ENCODE results near the gene PHF11.
A peak's percentile ranks its signal among the peaks of the same experiment; 100 is the strongest.

Gene PHF11

GRCh38 chr13:49499889-49500660, 4.3 kb downstream of the PHF11 start:
- DNase-seq: no peak

- no peak for DNase-seq
These were observed 7.2 kb downstream of the PHF11 start for GRCh38 chr13:49502954-49503353.

GRCh38 chr13:49503951-49504350, 8.2 kb downstream of the PHF11 start:
- DNase-seq: no peak

GRCh38 chr13:49512578-49512977, 16.8 kb downstream of the PHF11 start:
- DNase-seq: no peak

GRCh38 chr13:49516467-49516866, 20.7 kb downstream of the PHF11 start:
- peak in 1 of 2 experiments; percentile 34 for DNase-seq

- no peak for DNase-seq
These were observed 21.7 kb downstream of the PHF11 start for GRCh38 chr13:49517461-49517860.

GRCh38 chr13:49521224-49521623, 25.5 kb downstream of the PHF11 start:
- DNase-seq: no peak

- DNase-seq: no peak
These were observed 29.2 kb downstream of the PHF11 start for GRCh38 chr13:49524740-49525501.

- DNase-seq: no peak
These were observed 31.4 kb downstream of the PHF11 start for GRCh38 chr13:49527123-49527522.

- DNase-seq: no peak
These were observed 32.4 kb downstream of the PHF11 start for GRCh38 chr13:49528161-49528560.

- no peak for DNase-seq
These were observed 34.7 kb downstream of the PHF11 start for GRCh38 chr13:49530457-49530856.

- no peak for DNase-seq
These were observed 36.8 kb downstream of the PHF11 start for GRCh38 chr13:49532593-49532992.

GRCh38 chr13:49533011-49533410, 37.3 kb downstream of the PHF11 start:
- DNase-seq: no peak

GRCh38 chr13:49533591-49534269, 38.0 kb downstream of the PHF11 start:
- DNase-seq: no peak

GRCh38 chr13:49536144-49536873, 40.6 kb downstream of the PHF11 start:
- no peak for DNase-seq

- no peak for DNase-seq
These were observed 42.7 kb downstream of the PHF11 start for GRCh38 chr13:49538404-49538803.

- no peak for DNase-seq
These were observed 43.6 kb downstream of the PHF11 start for GRCh38 chr13:49539313-49539712.

- DNase-seq: no peak
These were observed 44.0 kb downstream of the PHF11 start for GRCh38 chr13:49539746-49540145.

GRCh38 chr13:49540552-49540951, 44.8 kb downstream of the PHF11 start:
- DNase-seq: no peak

GRCh38 chr13:49543656-49544055, 47.9 kb downstream of the PHF11 start:
- DNase-seq: no peak

GRCh38 chr13:49545661-49546060, 49.9 kb downstream of the PHF11 start:
- no peak for DNase-seq

GRCh38 chr13:49546561-49546960, 50.8 kb downstream of the PHF11 start:
- DNase-seq: no peak

- no peak for DNase-seq
These were observed 53.5 kb downstream of the PHF11 start for GRCh38 chr13:49549289-49549688.
